SH-SY5Y (cell line): Measurements from ENCODE around the gene SMIM8.

Experiments used
- GATA2 ChIP-seq: IDR thresholded peaks from 2 replicates; pipeline ENCODE4 v1.6.1; 2011; ENCODE audit warnings: mild to moderate bottlenecking, low read depth, low read length
- GATA3 ChIP-seq: IDR thresholded peaks from 2 replicates; pipeline ENCODE4 v1.6.1; 2011; ENCODE audit warnings: low read depth, mild to moderate bottlenecking, low read length, moderate library complexity

GRCh38 chr6:87276624-87277023, 45.8 kb upstream of the SMIM8 start:
- no peak for TF ChIP-seq GATA3
- TF ChIP-seq GATA2: no peak
